Limb (tissue), 2 donors: ENCODE data around the gene RALGAPA2.

Experiments used
- DNase-seq, 2 donors: peaks; one replicate each; pipeline ENCODE4 v3.0.0-alpha.2; 2016; ENCODE audit errors: extremely low spot score in 2 of 2

The RALGAPA2 gene

DNA sequence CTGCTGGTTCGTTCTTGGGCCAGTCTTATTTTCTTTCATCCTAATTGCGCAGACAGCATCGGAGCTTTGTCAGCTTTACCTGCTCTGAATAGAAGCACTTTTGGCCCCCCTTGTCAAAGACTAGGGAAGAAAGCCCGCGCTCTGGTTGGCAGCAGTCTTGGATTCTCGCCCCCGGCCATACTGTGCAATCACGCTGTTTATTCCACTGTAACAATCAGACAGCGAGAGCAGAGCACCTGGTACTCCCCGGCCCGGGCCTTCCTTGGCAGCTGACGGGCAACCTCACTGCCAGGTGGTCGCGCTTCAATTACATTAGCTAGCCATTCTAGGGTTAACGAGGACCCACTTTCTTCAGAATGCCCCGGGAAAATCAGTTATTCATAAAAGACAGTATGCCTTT is 272.0 kb downstream of the RALGAPA2 start:
- no peak for DNase-seq

DNA sequence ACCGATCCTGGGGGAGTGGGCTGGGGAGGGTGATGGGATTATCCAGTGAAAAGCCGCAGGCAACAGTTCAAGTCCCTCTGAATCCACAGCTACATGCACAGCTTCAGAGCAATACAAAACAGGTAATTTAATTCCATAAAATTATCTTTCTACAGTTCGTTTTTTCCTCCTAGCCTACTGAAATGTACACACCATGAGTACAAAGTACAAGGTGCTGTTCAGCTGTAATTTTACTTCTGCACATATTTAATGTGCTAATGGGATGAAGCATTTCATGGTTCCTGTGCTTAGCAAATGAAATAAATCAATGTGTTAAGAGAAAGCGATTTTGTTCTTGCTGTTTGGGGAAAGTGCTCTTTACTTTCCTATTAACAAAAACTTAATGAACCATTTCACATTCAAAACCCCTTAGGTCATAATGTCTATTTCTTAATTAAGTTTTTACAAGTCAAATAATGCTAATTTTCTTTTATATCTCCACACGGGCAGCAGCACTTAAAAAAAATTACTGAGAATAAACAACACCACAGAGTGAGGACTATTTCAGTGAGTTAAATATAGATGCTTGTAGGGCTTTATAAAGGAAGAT is 272.7 kb downstream of the RALGAPA2 start:
- DNase-seq = no peak

DNA sequence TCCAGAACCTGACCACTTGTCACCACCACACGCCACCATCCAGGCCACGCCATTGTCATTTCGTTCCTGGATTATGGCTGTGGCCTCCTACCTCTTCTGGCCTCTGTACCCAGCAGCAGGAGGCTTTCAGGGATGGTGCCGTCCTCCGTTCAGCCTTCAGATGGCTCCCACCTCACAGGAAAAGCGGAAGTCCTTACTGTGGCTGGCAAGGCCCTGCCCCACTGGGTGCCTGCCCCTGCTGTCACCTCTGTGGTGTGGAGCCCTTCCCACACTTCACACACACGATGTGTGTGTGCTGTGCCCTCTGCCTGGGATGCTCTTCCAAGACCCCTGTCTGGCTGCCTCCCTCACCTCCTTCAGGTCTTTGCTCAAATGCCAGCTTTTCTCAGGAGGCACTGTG is 275.1 kb downstream of the RALGAPA2 start:
- DNase-seq = no peak

DNA sequence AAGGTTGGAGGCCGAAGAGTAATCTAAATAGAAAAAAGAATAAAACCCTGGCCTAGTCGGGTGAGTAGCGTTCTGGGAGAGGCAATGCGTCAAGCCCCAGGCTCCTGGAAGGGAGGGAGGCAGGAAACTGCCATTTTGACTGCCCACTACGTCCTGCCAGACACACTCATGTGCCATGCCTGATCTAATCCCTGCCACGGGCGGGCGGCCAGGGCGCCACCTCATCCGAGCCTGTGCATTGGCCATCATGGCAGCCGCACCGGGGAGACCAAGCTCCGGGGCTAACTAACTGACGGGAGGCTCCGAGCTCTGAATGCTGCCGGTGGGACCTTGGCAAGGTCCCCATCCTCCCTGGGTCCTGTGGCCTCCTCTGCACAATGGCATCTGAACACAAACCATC is 275.8 kb downstream of the RALGAPA2 start:
- no peak for DNase-seq

DNA sequence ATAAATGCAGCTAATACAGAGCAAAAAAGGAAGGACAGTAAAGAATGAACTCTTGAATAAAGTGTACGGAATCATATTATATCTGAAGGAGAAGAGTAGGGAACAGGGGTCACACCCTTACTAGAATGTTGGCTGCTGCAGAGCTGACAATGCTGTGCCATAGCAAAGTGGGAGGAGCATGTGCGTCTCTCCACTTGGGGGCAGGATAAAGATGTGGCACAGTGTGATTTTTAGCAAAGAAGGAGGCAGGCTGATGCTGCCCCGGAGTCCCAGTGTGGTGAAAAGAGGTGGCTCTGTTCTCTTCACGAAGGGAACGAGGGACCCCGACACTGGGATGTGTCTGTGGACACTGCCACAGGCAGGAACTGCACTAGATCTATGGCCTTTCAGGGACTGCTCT is 277.0 kb downstream of the RALGAPA2 start:
- DNase-seq = no peak

DNA sequence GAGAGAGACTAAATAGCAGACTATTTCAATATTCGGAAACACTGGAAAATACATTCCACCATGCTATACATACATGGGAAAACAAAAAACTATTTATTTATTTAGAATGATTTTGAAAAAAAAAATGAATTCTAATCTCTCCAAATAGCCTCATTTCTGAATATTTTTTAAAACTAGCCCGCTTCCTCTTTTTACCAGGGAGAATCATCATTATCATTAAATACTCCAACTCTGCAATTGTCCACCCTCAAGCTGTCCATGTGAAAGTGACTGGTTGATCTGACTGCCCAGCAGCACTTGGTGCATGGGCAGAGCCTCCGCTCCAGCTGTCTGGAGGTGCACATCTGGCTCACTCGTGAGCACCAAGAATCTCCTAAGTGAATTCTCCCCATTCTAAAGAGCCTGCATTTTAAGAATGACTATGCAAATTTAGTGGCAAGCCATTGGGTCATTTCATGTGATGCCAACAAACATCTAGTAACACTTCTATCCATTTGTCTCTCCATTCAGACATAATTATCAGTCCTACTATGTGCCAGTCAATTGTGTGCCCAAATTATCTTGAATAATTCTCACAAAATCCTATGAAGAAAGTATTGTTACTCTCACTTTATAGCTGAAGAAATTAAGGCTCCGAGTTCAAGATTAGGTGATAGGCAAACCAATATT is 279.7 kb downstream of the RALGAPA2 start:
- no peak for DNase-seq

DNA sequence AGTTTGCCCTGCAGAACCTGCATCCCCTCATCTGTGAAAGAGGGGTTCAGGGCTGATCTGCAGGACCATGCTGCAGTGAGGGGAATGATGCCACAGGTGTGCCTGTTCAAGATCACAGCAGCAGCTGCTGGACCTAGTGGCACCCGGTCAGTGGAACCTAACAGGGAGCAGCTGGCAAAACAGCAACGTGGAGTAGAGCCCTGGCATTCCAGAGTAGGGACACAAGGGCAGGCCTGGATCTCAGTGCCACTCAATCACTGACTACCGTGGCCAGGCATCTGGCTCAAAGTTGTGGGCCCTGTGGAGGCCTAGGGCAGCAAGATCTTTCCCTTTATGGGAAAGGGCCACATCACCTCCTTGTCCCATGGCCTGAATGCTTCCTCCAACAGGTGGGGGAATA is 282.4 kb downstream of the RALGAPA2 start:
- DNase-seq = no peak

DNA sequence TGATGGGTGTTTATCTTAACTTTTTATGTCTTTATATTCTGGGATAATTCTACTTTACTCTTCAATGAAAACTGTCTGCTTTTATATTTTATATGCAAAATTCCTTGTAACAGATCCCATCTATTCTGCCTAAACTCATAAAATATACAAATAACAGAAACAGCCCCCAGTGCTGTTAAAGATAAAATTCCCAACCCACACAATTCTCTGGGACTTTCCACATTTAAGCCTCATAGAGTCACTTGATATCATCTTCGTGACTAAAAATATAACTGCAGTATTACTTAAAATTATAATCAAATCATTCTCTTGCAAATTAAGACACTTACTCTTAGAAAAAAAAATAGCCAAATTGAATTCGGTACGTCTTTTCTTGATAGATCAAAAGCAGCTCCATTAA is 284.4 kb downstream of the RALGAPA2 start:
- no peak for DNase-seq

DNA sequence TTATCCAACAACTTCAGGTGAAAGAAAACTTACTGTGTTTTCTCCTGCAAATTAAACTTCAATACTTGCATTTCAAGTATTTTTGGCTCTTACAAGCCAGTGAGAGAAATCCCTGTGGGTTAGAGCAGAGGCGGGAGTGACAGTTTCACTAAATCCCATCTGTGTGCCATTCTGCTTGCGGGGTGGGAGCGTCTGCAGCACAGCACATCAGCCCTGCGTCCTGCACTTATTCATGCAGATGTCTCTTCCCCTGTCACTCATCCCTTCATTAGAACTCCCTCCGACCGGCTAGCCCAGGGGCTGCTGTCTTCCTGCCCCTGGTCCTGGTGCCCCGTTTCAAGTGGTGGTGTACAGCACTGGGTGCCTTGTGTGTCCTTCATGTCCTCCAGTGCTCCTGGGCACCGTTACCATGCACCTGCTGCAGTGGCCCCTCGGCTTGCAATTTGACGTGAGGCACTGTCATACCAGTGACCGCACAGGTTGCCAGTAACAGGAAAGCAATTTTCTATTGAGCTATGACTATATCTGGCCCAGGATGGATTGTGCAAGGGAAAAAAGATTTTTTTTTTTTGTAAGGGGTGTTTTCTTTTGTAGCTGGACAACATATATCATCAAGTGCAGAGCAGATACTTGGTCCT is 285.1 kb downstream of the RALGAPA2 start:
- no peak for DNase-seq

DNA sequence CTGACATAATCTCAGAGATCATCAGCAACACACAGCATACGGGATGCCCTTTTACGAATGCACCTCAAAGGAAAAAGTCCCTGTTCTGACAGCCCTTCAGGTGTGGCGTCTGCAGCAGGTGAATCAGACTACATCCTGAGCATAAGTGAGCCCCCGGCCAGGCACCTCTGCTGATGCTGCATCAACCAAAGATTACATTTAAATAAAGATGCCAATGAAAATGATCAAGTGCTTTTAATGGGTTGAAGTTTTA is 285.9 kb downstream of the RALGAPA2 start:
- DNase-seq = no peak

DNA sequence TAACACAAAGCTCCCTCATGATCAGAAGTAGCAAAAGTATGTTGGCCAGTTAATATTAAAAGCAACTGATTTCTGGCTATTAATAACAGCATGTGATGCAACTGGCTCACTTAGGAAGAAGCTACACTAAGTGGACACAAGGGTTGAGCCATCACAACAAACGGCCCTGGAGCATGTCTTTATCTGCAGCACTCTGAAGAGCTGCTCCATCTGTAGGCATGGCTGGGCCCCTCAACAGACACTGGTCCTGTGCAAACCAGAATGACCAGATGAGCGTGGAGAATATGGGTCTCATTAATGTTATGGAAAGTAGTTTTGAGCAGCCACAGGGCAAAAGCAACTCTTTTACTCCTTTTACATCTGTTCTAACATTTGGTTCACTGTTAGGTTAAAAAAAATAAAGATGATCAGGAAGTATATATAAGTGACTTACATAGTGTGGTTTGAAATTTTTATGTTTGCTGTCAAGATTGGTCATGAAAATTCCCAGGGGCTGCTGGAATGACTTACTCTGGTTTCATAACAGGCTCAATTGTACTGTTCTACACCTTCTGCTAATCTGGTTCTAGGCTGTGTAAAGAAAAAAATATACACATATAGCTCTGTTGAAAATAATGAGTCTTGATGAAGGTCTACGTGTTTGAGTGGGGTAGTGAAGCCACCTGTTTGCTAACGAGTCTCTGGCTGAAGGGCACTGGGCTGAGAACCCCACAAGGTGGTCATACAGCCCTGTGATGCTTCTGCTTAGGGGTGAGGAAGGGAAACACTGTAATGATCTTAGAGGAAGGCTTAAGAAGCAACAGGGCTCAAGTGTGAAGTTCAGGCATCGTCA is 286.4 kb downstream of the RALGAPA2 start:
- DNase-seq = no peak

DNA sequence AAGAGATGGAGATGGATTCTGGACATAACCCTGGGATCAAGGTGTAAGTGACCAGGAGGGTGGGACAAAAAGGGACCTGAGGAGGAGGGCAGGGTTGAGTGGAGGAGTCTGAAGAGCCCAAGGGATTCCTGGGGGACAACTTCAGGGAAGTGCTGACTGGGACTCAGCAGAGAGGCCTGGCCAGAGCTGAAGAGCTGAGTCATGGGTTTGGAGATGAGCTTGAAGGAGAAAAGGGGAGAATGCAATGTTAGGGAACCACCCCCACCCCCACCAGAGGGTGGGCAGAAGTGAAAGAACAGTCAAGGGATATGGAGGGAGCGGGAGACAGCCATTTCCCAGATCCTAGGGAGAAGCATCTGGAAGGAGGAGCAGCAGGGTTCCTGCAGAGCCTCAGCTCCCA is 289.3 kb downstream of the RALGAPA2 start:
- DNase-seq = no peak

DNA sequence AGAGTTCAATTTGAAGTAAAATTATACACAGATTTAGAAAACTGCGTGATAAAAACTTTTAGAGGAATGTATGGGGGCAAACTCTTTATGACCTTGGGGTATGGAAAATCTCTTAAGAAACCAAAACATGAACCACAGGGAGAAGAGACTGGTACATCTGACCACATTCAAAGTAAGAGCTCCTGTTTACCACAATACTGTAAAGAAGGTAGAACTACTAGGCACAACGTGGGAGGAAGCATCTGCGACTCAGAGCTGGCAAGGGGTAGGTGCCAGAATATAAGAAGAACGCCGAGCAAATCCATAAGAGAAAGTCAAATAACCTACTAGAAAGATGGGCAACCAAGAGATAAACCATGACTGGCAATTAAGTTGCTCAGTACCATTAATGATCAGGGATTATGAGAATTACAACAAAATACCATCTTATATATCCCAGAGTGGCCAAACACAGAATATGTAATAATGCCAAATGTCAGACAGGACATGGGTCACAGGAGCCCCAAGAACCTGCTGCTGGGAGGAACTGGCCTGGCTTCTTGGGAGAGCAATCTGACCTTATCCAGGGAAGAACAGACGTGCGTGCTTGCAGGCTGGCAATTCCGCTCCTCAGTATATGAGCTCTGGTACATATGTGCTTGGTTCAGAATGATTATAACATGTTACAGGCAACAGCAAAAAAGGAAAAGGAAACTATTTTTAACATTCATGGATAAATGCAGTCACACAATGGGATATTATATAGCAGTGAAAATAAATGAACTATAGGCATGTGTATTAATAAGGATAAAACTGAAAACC is 294.4 kb downstream of the RALGAPA2 start:
- no peak for DNase-seq

DNA sequence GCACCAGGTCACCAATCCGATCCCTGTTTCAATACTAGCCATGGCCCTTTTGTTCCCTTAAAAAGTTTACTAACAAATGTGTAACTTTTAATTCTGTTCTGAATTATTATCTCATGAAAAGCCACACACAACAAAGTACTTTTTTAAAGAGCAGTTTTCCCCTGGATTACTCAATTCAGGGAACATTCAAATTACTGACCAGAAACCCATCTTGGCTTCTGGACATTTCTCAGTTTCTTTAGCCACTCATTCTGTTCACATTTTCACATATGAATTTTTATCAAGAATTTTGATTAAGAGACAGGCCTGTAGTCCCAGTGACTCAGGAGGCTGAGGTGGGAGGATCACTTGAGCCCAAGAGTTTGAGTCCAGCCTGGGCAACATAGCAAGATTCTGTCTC is 297.1 kb downstream of the RALGAPA2 start:
- DNase-seq = no peak

DNA sequence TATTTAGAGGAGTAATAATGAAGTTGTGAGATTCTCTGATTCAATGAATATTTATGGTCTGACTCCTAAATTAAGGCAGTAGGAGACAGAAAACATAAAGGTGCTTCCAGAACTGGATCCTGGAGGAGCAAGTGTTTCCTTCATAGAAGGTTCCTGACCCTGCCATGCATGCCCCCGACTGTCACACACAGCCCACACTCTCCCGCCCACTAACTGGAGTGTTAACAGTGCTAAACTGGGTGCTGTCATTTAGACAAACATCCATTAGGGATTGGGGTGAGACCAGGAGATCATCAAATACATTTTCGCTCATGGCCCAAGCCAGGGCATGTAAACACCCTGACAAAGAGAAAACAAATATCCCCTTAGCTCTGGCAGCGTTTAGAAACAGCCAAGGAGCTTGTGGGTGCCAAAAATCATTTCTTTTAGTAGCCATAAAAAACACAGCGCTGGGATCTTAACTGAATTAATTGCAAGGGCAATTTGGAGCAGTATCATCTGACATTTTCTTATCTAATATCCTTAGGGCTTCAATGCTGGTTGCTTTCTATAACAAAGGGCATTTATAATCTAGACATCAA is 297.7 kb downstream of the RALGAPA2 start:
- no peak for DNase-seq

DNA sequence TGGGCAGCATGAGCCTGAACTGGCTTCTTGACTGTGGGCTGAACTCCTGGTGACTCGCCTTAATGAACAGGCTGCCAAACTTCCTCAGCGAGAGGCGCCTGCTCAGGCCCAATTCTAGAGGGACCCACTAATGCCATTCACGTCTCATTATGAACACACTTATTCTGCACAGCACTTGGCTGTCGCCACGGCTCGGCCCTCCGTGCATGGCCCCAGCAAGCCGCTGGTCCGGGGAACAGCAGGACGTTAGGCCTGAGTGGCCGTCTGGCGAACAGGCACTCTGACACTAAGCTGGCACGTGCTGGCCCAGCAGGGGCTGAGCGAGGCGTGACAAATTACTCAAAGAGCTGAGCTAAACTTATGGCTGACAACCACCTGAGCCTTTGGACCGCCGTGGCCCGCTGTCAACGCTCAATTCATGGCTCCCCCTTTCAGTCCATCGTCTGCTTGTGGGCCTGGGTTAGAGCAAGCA is 298.6 kb downstream of the RALGAPA2 start:
- DNase-seq = peak in 1 of 2 donors; percentile 51

DNA sequence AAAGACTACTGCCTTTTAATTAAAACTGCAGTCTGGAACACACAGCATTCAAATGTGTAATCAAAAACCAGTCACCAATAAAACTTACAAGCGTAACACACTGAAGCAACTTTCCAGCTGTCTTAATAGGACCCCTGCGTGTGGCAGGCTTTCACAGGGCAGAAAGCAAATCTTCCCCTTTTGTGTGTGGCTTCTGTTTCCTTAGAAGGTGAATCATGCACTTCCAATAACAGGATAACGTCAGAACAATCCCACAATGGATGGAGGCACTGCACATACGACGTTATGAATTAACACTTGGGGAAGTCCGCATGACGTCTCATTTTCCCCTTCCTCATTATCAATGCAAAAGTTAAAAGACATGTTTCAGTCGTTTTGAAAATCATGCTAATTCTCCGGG is 299.7 kb downstream of the RALGAPA2 start:
- no peak for DNase-seq

DNA sequence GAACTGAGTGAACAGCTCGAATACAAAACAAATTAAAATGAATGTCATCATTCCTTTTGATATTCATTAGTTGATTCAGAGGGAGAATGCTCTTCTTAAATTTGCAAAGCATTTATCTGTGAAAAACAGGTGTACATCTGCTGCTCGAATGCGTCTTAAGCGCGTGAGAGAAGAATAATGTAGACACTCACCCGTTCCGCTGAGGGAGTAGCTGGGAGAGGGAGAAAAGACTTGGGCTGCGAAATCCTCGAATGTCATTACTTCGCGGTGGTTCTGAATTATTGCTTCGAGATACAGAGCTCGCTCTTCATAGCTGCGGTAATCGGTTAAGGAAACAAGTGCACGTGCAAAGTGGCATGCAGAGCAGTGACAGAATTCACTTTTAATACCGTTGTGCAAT is 300.6 kb downstream of the RALGAPA2 start:
- DNase-seq = no peak

DNA sequence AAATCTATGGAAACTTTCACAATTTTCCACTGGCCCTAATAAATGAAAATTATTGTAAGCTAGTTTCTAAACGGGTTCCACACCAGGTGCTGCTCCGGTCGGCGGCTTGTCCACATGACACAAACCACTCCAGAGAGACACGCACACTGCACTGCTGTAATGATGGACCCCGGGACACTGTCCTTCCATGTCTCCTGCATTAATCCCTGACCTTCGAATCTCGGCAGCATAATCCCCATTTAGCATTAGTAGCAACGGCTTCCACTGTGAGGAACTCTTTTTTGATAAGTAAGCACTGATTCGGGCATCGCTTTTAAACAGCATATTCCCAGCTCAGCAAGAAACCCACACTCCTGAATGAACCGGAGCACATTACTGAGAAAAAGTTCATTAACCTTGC is 301.0 kb downstream of the RALGAPA2 start:
- no peak for DNase-seq

DNA sequence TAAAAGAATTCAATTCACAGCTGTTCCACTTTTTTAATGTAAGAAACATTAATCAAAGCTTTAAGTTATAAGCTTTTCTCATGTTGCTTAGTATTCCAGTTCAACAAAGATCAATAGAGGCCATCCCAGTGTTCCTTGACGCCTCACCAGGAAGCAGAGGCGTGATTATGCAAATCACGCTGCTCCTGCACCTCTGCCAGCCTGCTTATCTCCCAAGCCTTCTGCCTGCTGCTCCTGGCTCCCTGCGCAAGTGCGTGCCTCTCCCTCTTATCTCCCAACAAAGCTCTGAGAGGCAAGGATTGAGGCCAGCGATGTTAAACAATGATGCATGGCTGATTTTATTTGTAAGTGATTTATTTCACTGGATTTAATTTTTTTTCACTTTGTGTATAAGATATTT is 301.8 kb downstream of the RALGAPA2 start:
- peak in 1 of 2 donors; percentile 6 for DNase-seq

DNA sequence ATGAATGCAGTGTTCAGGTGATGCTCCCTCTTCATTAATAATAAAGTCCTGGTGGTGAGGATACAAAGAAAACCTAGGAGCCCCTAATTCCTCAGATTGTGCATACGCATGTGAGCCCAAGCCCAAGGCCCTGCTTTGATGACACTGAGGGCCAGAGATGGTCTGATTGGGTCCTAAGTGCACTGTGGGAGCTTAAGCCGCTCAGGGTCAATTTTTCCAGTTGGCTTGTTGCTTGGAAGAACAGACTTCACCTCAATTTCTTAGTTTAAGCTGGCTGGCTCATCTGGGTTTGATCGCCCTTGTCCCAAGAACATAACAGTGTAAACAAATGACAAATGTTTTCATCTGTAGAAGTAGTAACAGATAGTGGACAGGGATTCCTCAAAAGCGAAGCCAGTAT is 303.1 kb downstream of the RALGAPA2 start:
- DNase-seq = no peak
